ENCODE data around the gene CALU. TPM values are rescaled to one million over a fixed set of nuclear protein-coding genes. Genes with fewer than 3 reads are reported as not detected.
A peak's percentile ranks its signal among the peaks of the same experiment; 100 is the strongest.

Gene CALU
- total RNA-seq, 2 experiments from 2014 or later: 28.4 to 29.9 TPM

DNA sequence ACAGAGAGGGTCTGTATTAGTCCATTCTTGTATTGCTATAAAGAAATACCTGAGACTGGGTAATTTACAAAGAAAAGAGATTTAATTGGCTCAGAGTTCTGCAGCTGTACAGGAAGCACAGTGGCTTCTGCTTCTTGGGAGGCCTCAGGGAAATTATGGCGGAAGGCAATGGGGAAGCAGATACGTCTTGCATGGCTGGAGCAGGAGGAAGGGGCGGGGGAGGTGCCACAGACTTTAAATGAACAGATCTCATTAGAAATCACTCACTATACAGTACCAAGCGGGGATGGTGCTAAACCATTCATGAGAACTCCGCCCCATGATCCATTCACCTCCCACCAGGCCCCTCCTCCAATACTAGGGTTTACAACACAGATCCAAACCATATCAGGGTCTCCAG, 3.7 kb upstream of the CALU start:
- CTCF ChIA-PET: no interaction called here
- DNase-seq: peak in 1 of 14 experiments; percentile 17
- H3K27me3 ChIP-seq (ENCODE audit: control insufficient read depth in 1 of 2, insufficient read depth in 2 of 2, low read length in 2 of 2): no peaks in the 10 kb centered on the region
- H3K9me3 ChIP-seq (ENCODE audit: control insufficient read depth in 1 of 2, insufficient read depth in 1 of 2, low read length in 2 of 2): no peaks in the 10 kb centered on the region
- POLR2A ChIA-PET: no interaction called here
- no peak overlapping the region for H3K27ac ChIP-seq (ENCODE audit: low read depth in 1 of 2, low read length in 2 of 2)
- H3K4me3 Mint-ChIP-seq: no peak overlapping the region
- intact Hi-C loops (cut with DNase I, micrococcal nuclease): loop anchor here in 1 of 2 experiments (5.0 to 10.0 kb wide), 2 partner anchors 127 to 1081 kb away; partner anchors contain the start of genes ATP6V1F and SND1
- H3K4me3 ChIP-seq (ENCODE audit: low read length): no peak overlapping the region
- peaks cover 14% of the 10 kb centered on the region for H3K4me1 ChIP-seq (ENCODE audit: insufficient read depth, low read length)
- H3K36me3 ChIP-seq (ENCODE audit: insufficient read depth, low read length): no peaks in the 10 kb centered on the region
- H3K4me1 Mint-ChIP-seq (ENCODE audit: low read depth): peaks cover 21% of the 10 kb centered on the region
- H3K36me3 Mint-ChIP-seq (ENCODE audit: low read depth): peaks cover 15% of the 10 kb centered on the region
- H3K27me3 Mint-ChIP-seq: peaks cover 11% of the 10 kb centered on the region
- TF ChIP-seq, protein P1, sequence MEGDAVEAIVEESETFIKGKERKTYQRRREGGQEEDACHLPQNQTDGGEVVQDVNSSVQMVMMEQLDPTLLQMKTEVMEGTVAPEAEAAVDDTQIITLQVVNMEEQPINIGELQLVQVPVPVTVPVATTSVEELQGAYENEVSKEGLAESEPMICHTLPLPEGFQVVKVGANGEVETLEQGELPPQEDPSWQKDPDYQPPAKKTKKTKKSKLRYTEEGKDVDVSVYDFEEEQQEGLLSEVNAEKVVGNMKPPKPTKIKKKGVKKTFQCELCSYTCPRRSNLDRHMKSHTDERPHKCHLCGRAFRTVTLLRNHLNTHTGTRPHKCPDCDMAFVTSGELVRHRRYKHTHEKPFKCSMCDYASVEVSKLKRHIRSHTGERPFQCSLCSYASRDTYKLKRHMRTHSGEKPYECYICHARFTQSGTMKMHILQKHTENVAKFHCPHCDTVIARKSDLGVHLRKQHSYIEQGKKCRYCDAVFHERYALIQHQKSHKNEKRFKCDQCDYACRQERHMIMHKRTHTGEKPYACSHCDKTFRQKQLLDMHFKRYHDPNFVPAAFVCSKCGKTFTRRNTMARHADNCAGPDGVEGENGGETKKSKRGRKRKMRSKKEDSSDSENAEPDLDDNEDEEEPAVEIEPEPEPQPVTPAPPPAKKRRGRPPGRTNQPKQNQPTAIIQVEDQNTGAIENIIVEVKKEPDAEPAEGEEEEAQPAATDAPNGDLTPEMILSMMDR (IDR thresholded peaks at IDR 0.05): no peak
- no peak for ATAC-seq (ENCODE audit: poor library complexity)
- no peak overlapping the region for H3K27ac Mint-ChIP-seq
- no peaks in the 10 kb centered on the region for H3K9me3 Mint-ChIP-seq

DNA sequence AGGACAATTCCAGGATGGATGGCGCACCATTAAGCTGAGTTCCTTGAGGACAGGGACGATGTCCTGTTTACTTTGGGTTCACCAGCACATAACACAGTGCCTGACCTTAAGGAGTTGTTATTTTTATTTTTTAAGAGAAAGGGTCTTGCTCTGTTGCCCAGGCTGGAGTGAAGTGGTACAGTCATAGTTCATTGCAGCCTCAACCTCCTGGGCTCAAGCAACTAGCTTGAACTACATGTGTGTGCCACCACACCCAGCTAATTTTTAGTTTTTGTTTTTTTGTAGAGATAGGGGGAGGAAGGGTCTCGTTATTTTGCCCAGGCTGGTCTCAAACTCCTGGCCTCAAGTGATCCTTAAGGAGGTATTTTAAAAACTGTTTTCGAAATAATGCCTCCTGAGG, 1.7 kb upstream of the CALU start:
- H3K36me3 Mint-ChIP-seq (ENCODE audit: low read depth): peaks cover 15% of the 10 kb centered on the region
- peaks cover 41% of the 10 kb centered on the region for H3K4me1 Mint-ChIP-seq (ENCODE audit: low read depth)
- Histone ChIP-seq H3K27ac (ENCODE audit: low read depth in 1 of 2, low read length in 2 of 2) (no peak overlapping the region), H3K36me3 (ENCODE audit: insufficient read depth, low read length) (no peaks in the 10 kb centered on the region), H3K27me3 (ENCODE audit: control insufficient read depth in 1 of 2, insufficient read depth in 2 of 2, low read length in 2 of 2) (no peaks in the 10 kb centered on the region), H3K4me3 (ENCODE audit: low read length) (no peak overlapping the region), H3K9me3 (ENCODE audit: control insufficient read depth in 1 of 2, insufficient read depth in 1 of 2, low read length in 2 of 2) (no peaks in the 10 kb centered on the region), H3K4me1 (ENCODE audit: insufficient read depth, low read length) (peaks cover 19% of the 10 kb centered on the region)
- intact Hi-C loops (cut with DNase I, micrococcal nuclease): loop anchor here in 1 of 2 experiments (5.0 to 10.0 kb wide), 2 partner anchors 125 to 1083 kb away; partner anchors contain the start of genes ATP6V1F and SND1
- H3K4me3 Mint-ChIP-seq: peak overlapping the region; percentile 40
- no peaks in the 10 kb centered on the region for H3K9me3 Mint-ChIP-seq
- CTCF ChIA-PET: interaction anchor here (1.0 to 1.7 kb wide), 2 partner anchors 19 to 354 kb away, joined by 3 read pairs; no protein-coding TSS in a partner anchor
- ATAC-seq (ENCODE audit: poor library complexity): no peak
- DNase-seq: no peak
- H3K27ac Mint-ChIP-seq: peak overlapping the region; percentile 96
- H3K27me3 Mint-ChIP-seq: no peaks in the 10 kb centered on the region
- TF ChIP-seq, protein P1 (IDR thresholded peaks at IDR 0.05): no peak
- POLR2A ChIA-PET: interaction anchor here (1.3 kb wide), 1 partner anchor 16 kb away, joined by 3 read pairs; no protein-coding TSS in a partner anchor

DNA sequence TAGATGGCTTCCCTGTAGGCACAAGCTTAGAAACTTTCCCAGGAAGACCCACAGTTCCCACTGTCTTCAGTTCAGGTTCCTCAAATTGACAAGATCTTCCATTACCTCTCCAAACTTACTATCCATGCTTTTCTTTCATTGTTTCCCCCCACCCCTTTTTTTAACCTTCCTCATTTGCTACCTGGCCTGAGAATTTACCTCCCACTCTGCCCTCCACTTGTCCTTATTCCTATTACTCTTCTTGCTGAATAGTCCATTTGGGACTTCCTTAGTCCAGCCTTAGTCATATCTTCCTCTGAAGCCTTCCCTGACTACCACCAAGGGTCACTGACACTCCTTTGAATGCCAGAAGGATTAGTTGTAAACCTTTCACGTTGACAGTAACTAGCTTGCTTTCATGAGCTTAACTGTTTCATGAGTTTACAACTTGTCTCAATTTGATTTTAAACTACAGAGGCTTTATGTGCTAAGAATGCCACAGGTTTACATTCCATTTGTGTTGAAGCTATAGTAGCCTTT, 1.2 kb upstream of the CALU start:
- TF ChIP-seq, protein P1 (IDR thresholded peaks at IDR 0.05): no peak
- DNase-seq (no peak), ATAC-seq (ENCODE audit: poor library complexity) (no peak)
- peaks cover 15% of the 10 kb centered on the region for H3K36me3 Mint-ChIP-seq (ENCODE audit: low read depth)
- no peaks in the 10 kb centered on the region for H3K9me3 ChIP-seq (ENCODE audit: control insufficient read depth in 1 of 2, insufficient read depth in 1 of 2, low read length in 2 of 2)
- intact Hi-C loops (cut with DNase I, micrococcal nuclease): loop anchor here in 1 of 2 experiments (5.0 to 10.0 kb wide), 2 partner anchors 124 to 1083 kb away; partner anchors contain the start of genes ATP6V1F and SND1
- peaks cover 19% of the 10 kb centered on the region for H3K4me1 ChIP-seq (ENCODE audit: insufficient read depth, low read length)
- no peaks in the 10 kb centered on the region for H3K36me3 ChIP-seq (ENCODE audit: insufficient read depth, low read length)
- H3K27me3 Mint-ChIP-seq: no peaks in the 10 kb centered on the region
- H3K27ac Mint-ChIP-seq: peak overlapping the region; percentile 96
- no peak overlapping the region for H3K27ac ChIP-seq (ENCODE audit: low read depth in 1 of 2, low read length in 2 of 2)
- ChIA-PET POLR2A (interaction anchor here (0.6 to 2.6 kb wide), 8 partner anchors 10 to 394 kb away, joined by 3 to 23 read pairs (median 6); partner anchors contain the start of genes ATP6V1F, RBM28 and TNPO3), CTCF (interaction anchor here (1.0 to 1.7 kb wide), 3 partner anchors 19 to 353 kb away, joined by 3 to 4 read pairs (median 3); no protein-coding TSS in a partner anchor)
- no peaks in the 10 kb centered on the region for H3K9me3 Mint-ChIP-seq
- no peaks in the 10 kb centered on the region for H3K27me3 ChIP-seq (ENCODE audit: control insufficient read depth in 1 of 2, insufficient read depth in 2 of 2, low read length in 2 of 2)
- peak overlapping the region; percentile 100 for H3K4me3 Mint-ChIP-seq
- no peak overlapping the region for H3K4me3 ChIP-seq (ENCODE audit: low read length)
- H3K4me1 Mint-ChIP-seq (ENCODE audit: low read depth): peaks cover 42% of the 10 kb centered on the region
